Liver (tissue), 3 donors: ENCODE data around the gene OMP.

Source experiments
- EGR1 ChIP-seq, 2 donors: IDR thresholded peaks; 2 replicates each; pipeline ENCODE4 v1.6.1; 2016 to 2018; ENCODE audit warnings: antibody characterized with exemption in 2 of 2, low read depth in 2 of 2
- GABPA ChIP-seq, 2 donors: IDR thresholded peaks in 1 of 2; conservative IDR thresholded peaks in 1 of 2; 2 replicates each; pipeline ENCODE4 v1.6.1; 2016; ENCODE audit warnings: antibody characterized with exemption in 2 of 2, mild to moderate bottlenecking in 1 of 2, moderate library complexity in 1 of 2
- JUND ChIP-seq, 2 donors: IDR thresholded peaks; 2 replicates each; pipeline ENCODE4 v1.6.1; 2016; ENCODE audit warnings: antibody characterized with exemption in 2 of 2
- RAD21 ChIP-seq, 2 donors: IDR thresholded peaks; 2 replicates each; pipeline ENCODE4 v1.6.1; 2016; ENCODE audit warnings: antibody characterized with exemption in 2 of 2, mild to moderate bottlenecking in 2 of 2
- SP1 ChIP-seq: IDR thresholded peaks from 2 replicates; pipeline ENCODE4 v1.6.1; 2018; ENCODE audit warnings: antibody characterized with exemption, mild to moderate bottlenecking
- TAF1 ChIP-seq: conservative IDR thresholded peaks from 2 replicates; pipeline ENCODE4 v1.6.1; 2016; ENCODE audit warnings: antibody characterized with exemption, mild to moderate bottlenecking
- YY1 ChIP-seq: IDR thresholded peaks from 2 replicates; pipeline ENCODE4 v1.6.1; 2016; ENCODE audit warnings: antibody characterized with exemption, mild to moderate bottlenecking
- TF ChIP-seq, protein P1 (sequence below): IDR thresholded peaks from 2 replicates; pipeline ENCODE4 v1.6.1; 2016; ENCODE audit warnings: antibody characterized with exemption
- TF ChIP-seq, protein P2 (sequence below): fragments of 150-350 bp; IDR thresholded peaks from 2 replicates; pipeline ENCODE4 v1.5.1; 2017; ENCODE audit warnings: improper control_type of control experiment, low read depth, low read length; ENCODE audit not compliant: missing input control
- TF ChIP-seq, protein P3 (sequence below): IDR thresholded peaks from 2 replicates; pipeline ENCODE4 v1.6.1; 2016; ENCODE audit warnings: antibody characterized with exemption
- TF ChIP-seq, protein P4 (sequence below): IDR thresholded peaks from 2 replicates; pipeline ENCODE4 v1.6.1; 2016; ENCODE audit warnings: antibody characterized with exemption, mild to moderate bottlenecking
- donor health status: healthy.
- donor health status: healthy.

DNA sequence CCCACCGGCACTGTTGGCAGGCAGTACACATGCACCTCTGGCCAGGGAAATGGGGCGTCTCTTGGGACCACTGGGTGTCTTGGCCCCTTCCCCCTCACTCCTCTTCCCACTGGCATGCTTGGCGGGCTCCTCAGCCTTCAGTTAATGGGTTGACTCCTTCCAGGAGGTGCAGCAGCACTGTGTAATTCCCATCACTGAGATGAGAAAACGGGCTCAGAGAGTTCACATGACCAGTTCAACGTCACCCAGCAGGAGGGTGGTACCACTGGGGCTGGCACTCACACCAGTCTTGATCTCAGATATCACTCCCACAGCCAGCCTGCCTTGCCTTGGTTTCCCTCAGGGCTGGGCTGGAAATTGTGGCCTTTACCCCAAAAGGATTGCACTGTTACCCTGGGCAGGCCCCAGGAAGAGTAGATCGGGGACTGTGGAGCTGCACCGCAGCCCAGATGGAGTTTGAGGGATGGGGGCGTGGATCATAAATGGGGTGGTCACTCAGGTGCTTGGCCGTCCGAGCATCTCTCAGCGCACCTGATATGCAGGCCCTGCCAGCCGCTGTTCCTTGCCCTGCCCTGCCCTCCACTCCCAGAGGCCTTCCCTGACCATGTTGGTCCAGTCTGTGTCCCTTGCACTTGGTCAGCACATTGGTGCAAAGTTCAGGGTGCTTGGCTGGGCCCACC, 18.9 kb upstream of the OMP start:
- TF ChIP-seq, protein P1, sequence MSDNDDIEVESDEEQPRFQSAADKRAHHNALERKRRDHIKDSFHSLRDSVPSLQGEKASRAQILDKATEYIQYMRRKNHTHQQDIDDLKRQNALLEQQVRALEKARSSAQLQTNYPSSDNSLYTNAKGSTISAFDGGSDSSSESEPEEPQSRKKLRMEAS: no peak
- TF ChIP-seq, protein P2, sequence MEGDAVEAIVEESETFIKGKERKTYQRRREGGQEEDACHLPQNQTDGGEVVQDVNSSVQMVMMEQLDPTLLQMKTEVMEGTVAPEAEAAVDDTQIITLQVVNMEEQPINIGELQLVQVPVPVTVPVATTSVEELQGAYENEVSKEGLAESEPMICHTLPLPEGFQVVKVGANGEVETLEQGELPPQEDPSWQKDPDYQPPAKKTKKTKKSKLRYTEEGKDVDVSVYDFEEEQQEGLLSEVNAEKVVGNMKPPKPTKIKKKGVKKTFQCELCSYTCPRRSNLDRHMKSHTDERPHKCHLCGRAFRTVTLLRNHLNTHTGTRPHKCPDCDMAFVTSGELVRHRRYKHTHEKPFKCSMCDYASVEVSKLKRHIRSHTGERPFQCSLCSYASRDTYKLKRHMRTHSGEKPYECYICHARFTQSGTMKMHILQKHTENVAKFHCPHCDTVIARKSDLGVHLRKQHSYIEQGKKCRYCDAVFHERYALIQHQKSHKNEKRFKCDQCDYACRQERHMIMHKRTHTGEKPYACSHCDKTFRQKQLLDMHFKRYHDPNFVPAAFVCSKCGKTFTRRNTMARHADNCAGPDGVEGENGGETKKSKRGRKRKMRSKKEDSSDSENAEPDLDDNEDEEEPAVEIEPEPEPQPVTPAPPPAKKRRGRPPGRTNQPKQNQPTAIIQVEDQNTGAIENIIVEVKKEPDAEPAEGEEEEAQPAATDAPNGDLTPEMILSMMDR: no peak
- TF ChIP-seq SP1 (no peak), TAF1 (no peak), GABPA (IDR thresholded peaks at IDR 0.05 in 1 of 2, conservative IDR thresholded peaks at IDR 0.05 in 1 of 2) (no peak), JUND (IDR thresholded peaks at IDR 0.05) (no peak), RAD21 (IDR thresholded peaks at IDR 0.05) (no peak), YY1 (no peak), EGR1 (IDR thresholded peaks at IDR 0.05; ENCODE audit: low read depth in 2 of 2) (no peak)
- TF ChIP-seq, protein P3, sequence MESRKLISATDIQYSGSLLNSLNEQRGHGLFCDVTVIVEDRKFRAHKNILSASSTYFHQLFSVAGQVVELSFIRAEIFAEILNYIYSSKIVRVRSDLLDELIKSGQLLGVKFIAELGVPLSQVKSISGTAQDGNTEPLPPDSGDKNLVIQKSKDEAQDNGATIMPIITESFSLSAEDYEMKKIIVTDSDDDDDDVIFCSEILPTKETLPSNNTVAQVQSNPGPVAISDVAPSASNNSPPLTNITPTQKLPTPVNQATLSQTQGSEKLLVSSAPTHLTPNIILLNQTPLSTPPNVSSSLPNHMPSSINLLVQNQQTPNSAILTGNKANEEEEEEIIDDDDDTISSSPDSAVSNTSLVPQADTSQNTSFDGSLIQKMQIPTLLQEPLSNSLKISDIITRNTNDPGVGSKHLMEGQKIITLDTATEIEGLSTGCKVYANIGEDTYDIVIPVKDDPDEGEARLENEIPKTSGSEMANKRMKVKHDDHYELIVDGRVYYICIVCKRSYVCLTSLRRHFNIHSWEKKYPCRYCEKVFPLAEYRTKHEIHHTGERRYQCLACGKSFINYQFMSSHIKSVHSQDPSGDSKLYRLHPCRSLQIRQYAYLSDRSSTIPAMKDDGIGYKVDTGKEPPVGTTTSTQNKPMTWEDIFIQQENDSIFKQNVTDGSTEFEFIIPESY: no peak
- TF ChIP-seq, protein P4, sequence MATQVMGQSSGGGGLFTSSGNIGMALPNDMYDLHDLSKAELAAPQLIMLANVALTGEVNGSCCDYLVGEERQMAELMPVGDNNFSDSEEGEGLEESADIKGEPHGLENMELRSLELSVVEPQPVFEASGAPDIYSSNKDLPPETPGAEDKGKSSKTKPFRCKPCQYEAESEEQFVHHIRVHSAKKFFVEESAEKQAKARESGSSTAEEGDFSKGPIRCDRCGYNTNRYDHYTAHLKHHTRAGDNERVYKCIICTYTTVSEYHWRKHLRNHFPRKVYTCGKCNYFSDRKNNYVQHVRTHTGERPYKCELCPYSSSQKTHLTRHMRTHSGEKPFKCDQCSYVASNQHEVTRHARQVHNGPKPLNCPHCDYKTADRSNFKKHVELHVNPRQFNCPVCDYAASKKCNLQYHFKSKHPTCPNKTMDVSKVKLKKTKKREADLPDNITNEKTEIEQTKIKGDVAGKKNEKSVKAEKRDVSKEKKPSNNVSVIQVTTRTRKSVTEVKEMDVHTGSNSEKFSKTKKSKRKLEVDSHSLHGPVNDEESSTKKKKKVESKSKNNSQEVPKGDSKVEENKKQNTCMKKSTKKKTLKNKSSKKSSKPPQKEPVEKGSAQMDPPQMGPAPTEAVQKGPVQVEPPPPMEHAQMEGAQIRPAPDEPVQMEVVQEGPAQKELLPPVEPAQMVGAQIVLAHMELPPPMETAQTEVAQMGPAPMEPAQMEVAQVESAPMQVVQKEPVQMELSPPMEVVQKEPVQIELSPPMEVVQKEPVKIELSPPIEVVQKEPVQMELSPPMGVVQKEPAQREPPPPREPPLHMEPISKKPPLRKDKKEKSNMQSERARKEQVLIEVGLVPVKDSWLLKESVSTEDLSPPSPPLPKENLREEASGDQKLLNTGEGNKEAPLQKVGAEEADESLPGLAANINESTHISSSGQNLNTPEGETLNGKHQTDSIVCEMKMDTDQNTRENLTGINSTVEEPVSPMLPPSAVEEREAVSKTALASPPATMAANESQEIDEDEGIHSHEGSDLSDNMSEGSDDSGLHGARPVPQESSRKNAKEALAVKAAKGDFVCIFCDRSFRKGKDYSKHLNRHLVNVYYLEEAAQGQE: no peak
